ENCODE data around the gene ECI1. TPM values are rescaled to one million over a fixed set of nuclear protein-coding genes. Genes with fewer than 3 reads are reported as not detected.

ECI1 gene
- total and polyA plus RNA-seq, 2 experiments from 2014 or later, result 118 to 143 TPM

DNA sequence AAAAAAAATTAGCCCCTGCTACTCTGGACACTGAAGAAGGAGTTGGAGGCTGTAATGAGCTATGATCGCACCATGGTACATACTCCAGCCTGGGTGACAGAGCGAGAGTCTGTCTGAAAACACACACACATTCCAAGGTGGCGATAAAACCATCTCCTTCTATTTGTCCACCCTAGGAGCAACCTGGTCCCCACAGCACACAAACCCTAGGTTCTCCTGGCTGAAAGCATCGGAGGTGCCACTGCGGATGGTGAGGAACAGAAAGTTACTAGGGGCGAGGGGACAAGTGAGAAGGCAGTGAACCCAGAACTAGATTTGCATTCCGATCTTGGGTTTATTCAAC is 1.4 kb upstream of the ECI1 start:
- peaks cover 77% of the 10 kb centered on the region for H3K36me3 Mint-ChIP-seq (ENCODE audit: low read depth)
- peaks cover 12% of the 10 kb centered on the region for H3K4me1 Mint-ChIP-seq
- no peak for TF ChIP-seq JUNB (IDR thresholded peaks at IDR 0.05; ENCODE audit: unreplicated experiment)
- no peak for TF ChIP-seq NANOG (IDR thresholded peaks at IDR 0.05; ENCODE audit: borderline replicate concordance)
- TF ChIP-seq ZNF331 (CRISPR knock-in tag; IDR thresholded peaks at IDR 0.05; ENCODE audit: low read depth), result no peak
- TF ChIP-seq CREB1 (CRISPR knock-in tag; IDR thresholded peaks at IDR 0.05; ENCODE audit: low read depth), result no peak
- no peak for TF ChIP-seq EZH2phosphoT487 (IDR thresholded peaks at IDR 0.05; ENCODE audit: unreplicated experiment)
- TF ChIP-seq, protein P1, sequence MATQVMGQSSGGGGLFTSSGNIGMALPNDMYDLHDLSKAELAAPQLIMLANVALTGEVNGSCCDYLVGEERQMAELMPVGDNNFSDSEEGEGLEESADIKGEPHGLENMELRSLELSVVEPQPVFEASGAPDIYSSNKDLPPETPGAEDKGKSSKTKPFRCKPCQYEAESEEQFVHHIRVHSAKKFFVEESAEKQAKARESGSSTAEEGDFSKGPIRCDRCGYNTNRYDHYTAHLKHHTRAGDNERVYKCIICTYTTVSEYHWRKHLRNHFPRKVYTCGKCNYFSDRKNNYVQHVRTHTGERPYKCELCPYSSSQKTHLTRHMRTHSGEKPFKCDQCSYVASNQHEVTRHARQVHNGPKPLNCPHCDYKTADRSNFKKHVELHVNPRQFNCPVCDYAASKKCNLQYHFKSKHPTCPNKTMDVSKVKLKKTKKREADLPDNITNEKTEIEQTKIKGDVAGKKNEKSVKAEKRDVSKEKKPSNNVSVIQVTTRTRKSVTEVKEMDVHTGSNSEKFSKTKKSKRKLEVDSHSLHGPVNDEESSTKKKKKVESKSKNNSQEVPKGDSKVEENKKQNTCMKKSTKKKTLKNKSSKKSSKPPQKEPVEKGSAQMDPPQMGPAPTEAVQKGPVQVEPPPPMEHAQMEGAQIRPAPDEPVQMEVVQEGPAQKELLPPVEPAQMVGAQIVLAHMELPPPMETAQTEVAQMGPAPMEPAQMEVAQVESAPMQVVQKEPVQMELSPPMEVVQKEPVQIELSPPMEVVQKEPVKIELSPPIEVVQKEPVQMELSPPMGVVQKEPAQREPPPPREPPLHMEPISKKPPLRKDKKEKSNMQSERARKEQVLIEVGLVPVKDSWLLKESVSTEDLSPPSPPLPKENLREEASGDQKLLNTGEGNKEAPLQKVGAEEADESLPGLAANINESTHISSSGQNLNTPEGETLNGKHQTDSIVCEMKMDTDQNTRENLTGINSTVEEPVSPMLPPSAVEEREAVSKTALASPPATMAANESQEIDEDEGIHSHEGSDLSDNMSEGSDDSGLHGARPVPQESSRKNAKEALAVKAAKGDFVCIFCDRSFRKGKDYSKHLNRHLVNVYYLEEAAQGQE (IDR thresholded peaks at IDR 0.05; ENCODE audit: unreplicated experiment), result no peak
- TF ChIP-seq EZH2 (IDR thresholded peaks at IDR 0.05; ENCODE audit: low read depth, unreplicated experiment), result no peak
- no peak for TF ChIP-seq ZNF114 (CRISPR knock-in tag; IDR thresholded peaks at IDR 0.05)
- TF ChIP-seq, protein P2, sequence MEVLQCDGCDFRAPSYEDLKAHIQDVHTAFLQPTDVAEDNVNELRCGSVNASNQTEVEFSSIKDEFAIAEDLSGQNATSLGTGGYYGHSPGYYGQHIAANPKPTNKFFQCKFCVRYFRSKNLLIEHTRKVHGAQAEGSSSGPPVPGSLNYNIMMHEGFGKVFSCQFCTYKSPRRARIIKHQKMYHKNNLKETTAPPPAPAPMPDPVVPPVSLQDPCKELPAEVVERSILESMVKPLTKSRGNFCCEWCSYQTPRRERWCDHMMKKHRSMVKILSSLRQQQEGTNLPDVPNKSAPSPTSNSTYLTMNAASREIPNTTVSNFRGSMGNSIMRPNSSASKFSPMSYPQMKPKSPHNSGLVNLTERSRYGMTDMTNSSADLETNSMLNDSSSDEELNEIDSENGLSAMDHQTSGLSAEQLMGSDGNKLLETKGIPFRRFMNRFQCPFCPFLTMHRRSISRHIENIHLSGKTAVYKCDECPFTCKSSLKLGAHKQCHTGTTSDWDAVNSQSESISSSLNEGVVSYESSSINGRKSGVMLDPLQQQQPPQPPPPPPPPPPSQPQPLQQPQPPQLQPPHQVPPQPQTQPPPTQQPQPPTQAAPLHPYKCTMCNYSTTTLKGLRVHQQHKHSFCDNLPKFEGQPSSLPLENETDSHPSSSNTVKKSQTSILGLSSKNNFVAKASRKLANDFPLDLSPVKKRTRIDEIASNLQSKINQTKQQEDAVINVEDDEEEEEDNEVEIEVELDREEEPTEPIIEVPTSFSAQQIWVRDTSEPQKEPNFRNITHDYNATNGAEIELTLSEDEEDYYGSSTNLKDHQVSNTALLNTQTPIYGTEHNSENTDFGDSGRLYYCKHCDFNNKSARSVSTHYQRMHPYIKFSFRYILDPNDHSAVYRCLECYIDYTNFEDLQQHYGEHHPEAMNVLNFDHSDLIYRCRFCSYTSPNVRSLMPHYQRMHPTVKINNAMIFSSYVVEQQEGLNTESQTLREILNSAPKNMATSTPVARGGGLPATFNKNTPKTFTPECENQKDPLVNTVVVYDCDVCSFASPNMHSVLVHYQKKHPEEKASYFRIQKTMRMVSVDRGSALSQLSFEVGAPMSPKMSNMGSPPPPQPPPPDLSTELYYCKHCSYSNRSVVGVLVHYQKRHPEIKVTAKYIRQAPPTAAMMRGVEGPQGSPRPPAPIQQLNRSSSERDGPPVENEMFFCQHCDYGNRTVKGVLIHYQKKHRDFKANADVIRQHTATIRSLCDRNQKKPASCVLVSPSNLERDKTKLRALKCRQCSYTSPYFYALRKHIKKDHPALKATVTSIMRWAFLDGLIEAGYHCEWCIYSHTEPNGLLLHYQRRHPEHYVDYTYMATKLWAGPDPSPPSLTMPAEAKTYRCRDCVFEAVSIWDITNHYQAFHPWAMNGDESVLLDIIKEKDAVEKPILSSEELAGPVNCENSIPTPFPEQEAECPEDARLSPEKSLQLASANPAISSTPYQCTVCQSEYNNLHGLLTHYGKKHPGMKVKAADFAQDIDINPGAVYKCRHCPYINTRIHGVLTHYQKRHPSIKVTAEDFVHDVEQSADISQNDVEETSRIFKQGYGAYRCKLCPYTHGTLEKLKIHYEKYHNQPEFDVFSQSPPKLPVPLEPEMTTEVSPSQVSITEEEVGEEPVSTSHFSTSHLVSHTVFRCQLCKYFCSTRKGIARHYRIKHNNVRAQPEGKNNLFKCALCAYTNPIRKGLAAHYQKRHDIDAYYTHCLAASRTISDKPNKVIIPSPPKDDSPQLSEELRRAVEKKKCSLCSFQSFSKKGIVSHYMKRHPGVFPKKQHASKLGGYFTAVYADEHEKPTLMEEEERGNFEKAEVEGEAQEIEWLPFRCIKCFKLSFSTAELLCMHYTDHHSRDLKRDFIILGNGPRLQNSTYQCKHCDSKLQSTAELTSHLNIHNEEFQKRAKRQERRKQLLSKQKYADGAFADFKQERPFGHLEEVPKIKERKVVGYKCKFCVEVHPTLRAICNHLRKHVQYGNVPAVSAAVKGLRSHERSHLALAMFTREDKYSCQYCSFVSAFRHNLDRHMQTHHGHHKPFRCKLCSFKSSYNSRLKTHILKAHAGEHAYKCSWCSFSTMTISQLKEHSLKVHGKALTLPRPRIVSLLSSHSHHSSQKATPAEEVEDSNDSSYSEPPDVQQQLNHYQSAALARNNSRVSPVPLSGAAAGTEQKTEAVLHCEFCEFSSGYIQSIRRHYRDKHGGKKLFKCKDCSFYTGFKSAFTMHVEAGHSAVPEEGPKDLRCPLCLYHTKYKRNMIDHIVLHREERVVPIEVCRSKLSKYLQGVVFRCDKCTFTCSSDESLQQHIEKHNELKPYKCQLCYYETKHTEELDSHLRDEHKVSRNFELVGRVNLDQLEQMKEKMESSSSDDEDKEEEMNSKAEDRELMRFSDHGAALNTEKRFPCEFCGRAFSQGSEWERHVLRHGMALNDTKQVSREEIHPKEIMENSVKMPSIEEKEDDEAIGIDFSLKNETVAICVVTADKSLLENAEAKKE (CRISPR knock-in tag; IDR thresholded peaks at IDR 0.05), result no peak
- TF ChIP-seq STAT1 (IDR thresholded peaks at IDR 0.05; ENCODE audit: unreplicated experiment), result no peak
- TF ChIP-seq, protein P3, sequence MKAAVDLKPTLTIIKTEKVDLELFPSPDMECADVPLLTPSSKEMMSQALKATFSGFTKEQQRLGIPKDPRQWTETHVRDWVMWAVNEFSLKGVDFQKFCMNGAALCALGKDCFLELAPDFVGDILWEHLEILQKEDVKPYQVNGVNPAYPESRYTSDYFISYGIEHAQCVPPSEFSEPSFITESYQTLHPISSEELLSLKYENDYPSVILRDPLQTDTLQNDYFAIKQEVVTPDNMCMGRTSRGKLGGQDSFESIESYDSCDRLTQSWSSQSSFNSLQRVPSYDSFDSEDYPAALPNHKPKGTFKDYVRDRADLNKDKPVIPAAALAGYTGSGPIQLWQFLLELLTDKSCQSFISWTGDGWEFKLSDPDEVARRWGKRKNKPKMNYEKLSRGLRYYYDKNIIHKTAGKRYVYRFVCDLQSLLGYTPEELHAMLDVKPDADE (IDR thresholded peaks at IDR 0.05), result no peak
- TF ChIP-seq POLR2AphosphoS5 (IDR thresholded peaks at IDR 0.05; ENCODE audit: low read depth), result no peak
- peak overlapping the region; percentile 23; the same call in 1 of the 2 replicates for H3K4me2 ChIP-seq
- DNase-seq (ENCODE audit: low spot score) (no peak), ATAC-seq (no peak)
- H3K4me1 ChIP-seq (ENCODE audit: insufficient read depth), result peaks cover 11% of the 10 kb centered on the region; the same call in 1 of the 2 replicates
- peaks cover 28% of the 10 kb centered on the region for H4K20me1 ChIP-seq (replicated peaks; ENCODE audit: insufficient read depth)
- H3K27me3 Mint-ChIP-seq (ENCODE audit: insufficient read depth, low read depth, poor library complexity), result peaks cover 12% of the 10 kb centered on the region
- no peak overlapping the region for H2AFZ ChIP-seq
- H3K36me3 ChIP-seq (ENCODE audit: insufficient read depth), result peaks cover 34% of the 10 kb centered on the region
- no peaks in the 10 kb centered on the region for H3K9me2 ChIP-seq (ENCODE audit: insufficient read depth)
- H3K9me3 Mint-ChIP-seq, result no peaks in the 10 kb centered on the region
- no peaks in the 10 kb centered on the region for H3K27me3 ChIP-seq (ENCODE audit: insufficient read depth)
- peak overlapping the region; percentile 97 for H3K27ac ChIP-seq (ENCODE audit: low read depth)
- H3F3A ChIP-seq (replicated peaks; ENCODE audit: low read depth), result peaks cover 58% of the 10 kb centered on the region
- H3K4me3 ChIP-seq, result no peak overlapping the region
- H3K4me3 Mint-ChIP-seq, result peak overlapping the region; percentile 12; the same call in 2 of the 3 replicates
- H3K27ac Mint-ChIP-seq, result peak overlapping the region; percentile 27; the same call in 1 of the 2 replicates
- H3K79me2 ChIP-seq (replicated peaks; ENCODE audit: insufficient read depth), result peaks cover 40% of the 10 kb centered on the region

Data from GM23338 (cell line).